ENCODE results near the gene VMAC. TPM values are rescaled to one million over a fixed set of nuclear protein-coding genes. Genes with fewer than 3 reads are reported as not detected.
A peak's percentile ranks its signal among the peaks of the same experiment; 100 is the strongest.
"Not testable (repeated sequence)": the region's sequence is repeated elsewhere in the genome, so short reads cannot be mapped to it uniquely, and the experiment has no call there.

VMAC gene
- total RNA-seq, 2 donors from 2014 or later: 23.6 to 29.0 TPM

GRCh38 chr19:5880196-5880595 lies 24.5 kb upstream of the VMAC start:
- no peaks in the 10 kb centered on the region for H3K4me1 ChIP-seq (replicated peaks)
- intact Hi-C loops (cut with DNase I): no loop called here
- no peaks in the 10 kb centered on the region for H3K27me3 ChIP-seq (replicated peaks; ENCODE audit: insufficient read depth)
- H3K9me3 ChIP-seq: no peaks in the 10 kb centered on the region
- H3K4me3 ChIP-seq: no peak overlapping the region
- H3K27ac ChIP-seq: peak overlapping the region in 1 of 2 donors; percentile 45
- DNase-seq (ENCODE audit: low spot score): no peak
- no peaks in the 10 kb centered on the region for H3K36me3 ChIP-seq
- WGBS: 34% methylated on average over 6 of the region's 6 CpGs
- TF ChIP-seq POLR2A (IDR thresholded peaks at IDR 0.05): no peak
- no peak for TF ChIP-seq CTCF (IDR thresholded peaks at IDR 0.05)
- no peak for TF ChIP-seq POLR2AphosphoS5 (IDR thresholded peaks at IDR 0.05)

- no peaks in the 10 kb centered on the region for H3K9me3 ChIP-seq
- intact Hi-C loops (cut with DNase I): no loop called here
- H3K27ac ChIP-seq: peak overlapping the region in 1 of 2 donors; percentile 45
- no peak overlapping the region for H3K4me3 ChIP-seq
- H3K27me3 ChIP-seq (replicated peaks; ENCODE audit: insufficient read depth): no peaks in the 10 kb centered on the region
- H3K4me1 ChIP-seq (replicated peaks): no peaks in the 10 kb centered on the region
- WGBS: 13% methylated on average over 15 of the region's 15 CpGs
- TF ChIP-seq POLR2A (IDR thresholded peaks at IDR 0.05) (no peak), POLR2AphosphoS5 (IDR thresholded peaks at IDR 0.05) (peak; percentile 62)
- no peaks in the 10 kb centered on the region for H3K36me3 ChIP-seq
- peak; percentile 57 for DNase-seq (ENCODE audit: low spot score)
Measured at GRCh38 chr19:5880604-5881078, 24.0 kb upstream of the VMAC start.

GRCh38 chr19:5881543-5882299 lies 23.0 kb upstream of the VMAC start:
- DNase-seq (ENCODE audit: low spot score): no peak
- 54% methylated on average over 19 of the region's 19 CpGs for WGBS
- Histone ChIP-seq H3K27ac (peak overlapping the region in 1 of 2 donors; percentile 45), H3K27me3 (replicated peaks; ENCODE audit: insufficient read depth) (no peaks in the 10 kb centered on the region), H3K36me3 (no peaks in the 10 kb centered on the region), H3K9me3 (no peaks in the 10 kb centered on the region), H3K4me1 (replicated peaks) (no peaks in the 10 kb centered on the region), H3K4me3 (no peak overlapping the region)
- no peak for TF ChIP-seq POLR2AphosphoS5 (IDR thresholded peaks at IDR 0.05)
- TF ChIP-seq POLR2A (IDR thresholded peaks at IDR 0.05): no peak
- no peak for TF ChIP-seq CTCF (IDR thresholded peaks at IDR 0.05)
- intact Hi-C loops (cut with DNase I): no loop called here

- no peak for DNase-seq (ENCODE audit: low spot score)
- H3K36me3 ChIP-seq: no peaks in the 10 kb centered on the region
- 57% methylated on average over 9 of the region's 9 CpGs for WGBS
- intact Hi-C loops (cut with DNase I): no loop called here
- no peaks in the 10 kb centered on the region for H3K4me1 ChIP-seq (replicated peaks)
- H3K27ac ChIP-seq: peak overlapping the region in 1 of 2 donors; percentile 43
- no peaks in the 10 kb centered on the region for H3K27me3 ChIP-seq (replicated peaks; ENCODE audit: insufficient read depth)
- TF ChIP-seq POLR2AphosphoS5 (IDR thresholded peaks at IDR 0.05) (no peak), CTCF (IDR thresholded peaks at IDR 0.05) (no peak), POLR2A (IDR thresholded peaks at IDR 0.05) (no peak)
- no peaks in the 10 kb centered on the region for H3K9me3 ChIP-seq
- H3K4me3 ChIP-seq: no peak overlapping the region
Measured at GRCh38 chr19:5882421-5882968, 22.2 kb upstream of the VMAC start.

GRCh38 chr19:5883157-5883873 lies 21.4 kb upstream of the VMAC start:
- DNase-seq (ENCODE audit: low spot score); H3K4me1 ChIP-seq (replicated peaks); intact Hi-C loops (cut with DNase I); H3K9me3 ChIP-seq; H3K36me3 ChIP-seq; H3K4me3 ChIP-seq; H3K27me3 ChIP-seq (replicated peaks; ENCODE audit: insufficient read depth): not testable (repeated sequence)
- 47% methylated on average over 13 of the region's 13 CpGs for WGBS
- peak overlapping the region in 1 of 2 donors; percentile 11 for H3K27ac ChIP-seq

- H3K27me3 ChIP-seq (replicated peaks; ENCODE audit: insufficient read depth); H3K4me3 ChIP-seq; H3K27ac ChIP-seq; H3K9me3 ChIP-seq; intact Hi-C loops (cut with DNase I); H3K36me3 ChIP-seq; H3K4me1 ChIP-seq (replicated peaks); DNase-seq (ENCODE audit: low spot score): not testable (repeated sequence)
- 56% methylated on average over 11 of the region's 11 CpGs for WGBS
Measured at GRCh38 chr19:5884065-5884811, 20.4 kb upstream of the VMAC start.
